HG02943 (cell line): ENCODE data around the gene FAM78A.
"Not testable (repeated sequence)": the region's sequence is repeated elsewhere in the genome, so short reads cannot be mapped to it uniquely, and the experiment has no call there.

Source experiments
- ATAC-seq: cut with Tn5 transposase; IDR thresholded peaks from one replicate; pipeline ENCODE4 v1.9.1; 2021; ENCODE audit warnings: mild to moderate bottlenecking, low read depth, moderate library complexity; ENCODE audit not compliant: unreplicated experiment

The FAM78A gene

GRCh38 chr9:131282688-131283422 lies 6.5 kb upstream of the FAM78A start:
- no peak for ATAC-seq

- ATAC-seq, result no peak
These were observed 5.9 kb upstream of the FAM78A start for GRCh38 chr9:131282175-131282574.

- ATAC-seq, result no peak
These were observed 5.0 kb upstream of the FAM78A start for GRCh38 chr9:131281119-131281965.

GRCh38 chr9:131280660-131281059 lies 4.3 kb upstream of the FAM78A start:
- no peak for ATAC-seq

- no peak for ATAC-seq
These were observed 3.7 kb upstream of the FAM78A start for GRCh38 chr9:131279863-131280570.

DNA sequence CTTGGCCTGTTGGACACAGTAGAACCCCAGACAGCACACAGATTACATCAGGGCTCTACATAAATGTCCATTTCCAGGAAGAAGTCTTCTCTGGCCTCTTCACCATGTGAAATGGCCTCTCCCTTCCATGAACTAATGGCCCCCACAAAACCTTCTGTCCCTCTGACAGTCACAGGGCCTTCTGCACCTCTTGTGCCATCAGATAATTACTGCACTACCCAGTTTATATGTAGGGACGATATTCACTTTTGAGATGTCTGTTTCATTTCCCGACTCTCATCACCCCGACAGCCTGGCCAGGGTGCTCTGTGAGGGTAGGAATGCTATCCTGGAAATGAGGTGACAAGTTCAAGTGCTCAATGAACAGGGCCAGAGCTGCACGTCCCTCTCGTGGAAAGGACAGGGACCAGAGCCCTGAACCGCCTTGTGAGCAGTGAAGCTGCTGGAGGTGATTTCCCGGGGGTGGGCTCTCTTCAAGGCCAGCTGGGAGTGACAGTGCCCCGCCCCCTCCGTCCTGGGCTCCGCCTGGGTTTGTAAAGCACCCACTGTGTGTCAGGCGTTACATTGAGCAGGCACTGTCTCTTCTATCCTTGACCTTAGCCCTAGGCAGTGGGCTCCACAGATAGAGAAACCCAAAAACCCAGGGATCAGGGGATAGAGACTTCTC lies 3.0 kb upstream of the FAM78A start:
- no peak for ATAC-seq

DNA sequence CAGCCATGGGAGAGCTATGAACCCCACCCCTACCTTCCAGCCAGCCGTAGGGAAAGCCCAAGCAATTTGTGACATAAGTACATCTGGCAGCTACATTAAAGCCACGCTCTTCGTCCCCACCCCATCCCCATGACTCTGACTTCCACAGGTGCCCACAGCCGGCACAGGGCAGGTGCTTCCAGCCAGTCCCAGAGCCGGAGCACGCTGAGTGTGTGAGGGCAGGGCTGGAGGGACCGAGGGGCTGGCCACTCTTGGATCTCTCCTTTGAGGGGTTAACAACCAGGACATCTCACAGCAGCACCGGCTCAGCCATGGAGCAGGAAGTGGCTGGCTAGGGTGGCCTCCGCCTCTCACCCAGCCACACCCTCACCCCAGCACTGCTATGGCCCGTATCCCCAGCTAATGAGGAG lies 2.4 kb upstream of the FAM78A start:
- ATAC-seq, result no peak

- ATAC-seq, result no peak
These were observed 1.8 kb upstream of the FAM78A start for GRCh38 chr9:131277910-131278701.

DNA sequence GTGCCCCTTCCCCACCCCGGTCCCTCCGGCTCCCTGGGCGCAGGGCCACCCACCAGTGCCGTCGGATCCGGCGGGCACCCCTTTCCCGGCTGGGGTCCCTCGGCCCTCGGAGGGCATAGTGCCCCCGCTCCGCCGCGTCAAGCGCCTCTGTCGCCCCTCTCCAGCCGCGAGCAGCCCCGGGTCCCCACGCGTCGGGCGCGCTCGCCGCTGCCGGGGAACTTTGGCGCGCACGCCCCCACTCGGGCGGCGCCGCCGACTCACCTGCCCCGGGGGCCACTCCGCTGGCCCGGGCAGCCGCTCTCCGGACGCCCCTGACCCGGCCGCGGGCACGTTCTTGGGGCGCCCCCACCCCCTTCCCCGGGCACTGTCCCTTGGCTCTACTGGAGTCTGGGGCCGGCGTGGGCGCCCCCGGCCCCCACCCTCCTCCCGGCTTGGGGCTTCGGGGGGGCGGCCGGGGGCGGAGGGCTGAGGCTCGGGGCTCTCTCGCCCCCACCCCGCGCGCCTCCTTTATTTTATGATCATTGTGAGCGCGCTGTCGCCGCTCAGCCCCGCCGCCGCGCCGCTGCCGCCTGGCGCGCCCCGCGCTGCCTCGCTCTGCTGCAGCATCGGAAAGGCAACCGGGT lies 1.1 kb upstream of the FAM78A start:
- ATAC-seq, result no peak

- no peak for ATAC-seq
These were observed 579 bp upstream of the FAM78A start for GRCh38 chr9:131276891-131277286.

DNA sequence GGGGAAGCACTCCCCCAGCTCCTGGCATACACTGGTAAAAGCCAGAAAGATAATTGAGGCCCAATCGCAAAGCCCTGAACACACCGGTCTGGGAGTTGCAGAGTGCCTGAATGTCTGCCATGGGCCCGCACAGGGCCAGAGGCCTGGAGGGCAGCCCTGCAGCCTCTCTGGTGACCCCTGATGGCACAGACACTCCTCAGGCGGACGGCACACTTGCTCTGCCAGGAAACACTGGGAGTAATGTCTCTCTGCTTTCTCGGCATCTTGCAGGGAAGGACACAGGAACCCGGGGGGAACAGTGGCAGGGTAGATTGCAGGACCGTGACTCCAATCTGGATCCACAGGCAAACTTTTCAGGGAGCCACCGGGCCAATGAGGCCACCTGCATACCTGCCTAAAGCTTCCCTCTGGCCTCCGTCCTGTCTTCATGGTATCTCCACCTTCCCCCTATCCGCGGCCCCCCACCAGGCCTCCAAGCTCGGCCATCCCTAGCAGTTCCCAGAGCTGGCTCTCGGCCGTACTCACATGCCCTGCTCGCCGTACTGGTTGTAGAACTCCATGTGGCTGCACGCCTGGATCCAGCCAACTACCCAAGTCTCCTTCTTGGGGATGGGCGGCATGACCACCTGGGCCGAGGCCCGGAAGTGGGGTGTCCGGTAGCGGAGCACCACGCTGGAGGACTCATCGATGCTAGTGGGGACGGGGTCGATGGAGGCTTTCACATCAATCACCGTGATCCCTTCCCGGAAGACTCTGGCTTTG lies 797 bp downstream of the FAM78A start:
- ATAC-seq, result no peak

- ATAC-seq, result no peak
These were observed 1.5 kb downstream of the FAM78A start for GRCh38 chr9:131274674-131275331.

- ATAC-seq, result no peak
These were observed 2.2 kb downstream of the FAM78A start for GRCh38 chr9:131273856-131274673.

DNA sequence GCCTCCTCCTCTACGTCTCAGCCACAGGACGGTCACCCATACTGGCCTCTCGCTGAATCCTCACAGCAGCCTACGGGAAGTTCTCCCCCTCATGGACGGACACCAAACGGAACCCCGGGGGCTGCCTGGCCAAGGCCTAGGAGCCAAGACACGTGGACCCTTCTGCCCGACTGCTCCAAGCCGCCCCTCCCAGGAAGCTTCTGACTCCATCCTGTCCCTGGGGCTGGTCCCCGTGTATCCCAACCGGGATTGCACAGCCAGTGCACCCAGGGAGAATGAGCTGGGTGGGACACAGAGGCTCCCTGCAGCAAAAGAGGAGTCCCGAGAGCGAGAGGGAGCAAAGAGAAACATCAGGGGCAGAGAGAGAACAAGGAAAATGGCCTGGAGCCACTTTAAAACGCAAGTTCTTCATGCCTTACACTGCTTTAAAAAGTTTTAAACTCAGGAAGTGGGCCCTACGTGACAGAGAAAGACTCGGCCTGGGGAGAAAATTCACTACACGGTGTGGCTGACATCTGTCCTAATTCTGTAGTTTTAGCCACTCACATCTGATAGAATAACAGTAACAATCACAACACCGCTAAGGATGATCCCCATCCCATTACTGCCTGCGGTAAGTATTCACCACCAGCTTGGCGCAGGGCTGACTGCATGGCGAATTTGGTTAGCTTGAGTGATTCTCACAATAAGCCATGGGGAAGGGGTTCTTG lies 3.0 kb downstream of the FAM78A start:
- ATAC-seq, result no peak

DNA sequence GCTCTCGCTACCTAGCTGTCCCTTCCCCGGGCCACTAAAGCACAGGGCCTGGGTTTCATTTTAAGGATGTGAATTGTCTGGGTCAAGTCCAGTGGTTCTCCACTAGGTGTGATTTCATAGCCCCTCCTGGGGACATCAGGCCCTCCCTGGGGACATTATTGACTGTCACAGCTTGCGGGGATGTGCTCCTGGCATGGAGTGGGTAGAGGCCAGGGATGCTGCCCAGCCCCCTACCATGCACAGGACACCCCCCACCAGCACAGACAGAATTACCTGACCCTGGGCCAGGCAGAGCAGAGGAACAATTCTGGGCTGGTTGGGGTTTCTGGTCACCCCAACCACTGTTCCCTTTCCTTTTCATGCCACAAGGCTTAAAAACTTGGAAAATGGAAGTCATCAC lies 4.1 kb downstream of the FAM78A start:
- ATAC-seq, result no peak

GRCh38 chr9:131271506-131271931 lies 4.8 kb downstream of the FAM78A start:
- ATAC-seq, result no peak

GRCh38 chr9:131271016-131271273 lies 5.4 kb downstream of the FAM78A start:
- ATAC-seq, result not testable (repeated sequence)
